ENCODE measurements around the gene CCND1.

Gene CCND1

GRCh38 chr11:69640995-69641581 is at the start of gene CCND1:
TSS of gene CCND1 (plus strand) at chr11:69641156. CDS start at chr11:69641314, 158 bp downstream.
- peak; percentile 49 for DNase-seq

DNA sequence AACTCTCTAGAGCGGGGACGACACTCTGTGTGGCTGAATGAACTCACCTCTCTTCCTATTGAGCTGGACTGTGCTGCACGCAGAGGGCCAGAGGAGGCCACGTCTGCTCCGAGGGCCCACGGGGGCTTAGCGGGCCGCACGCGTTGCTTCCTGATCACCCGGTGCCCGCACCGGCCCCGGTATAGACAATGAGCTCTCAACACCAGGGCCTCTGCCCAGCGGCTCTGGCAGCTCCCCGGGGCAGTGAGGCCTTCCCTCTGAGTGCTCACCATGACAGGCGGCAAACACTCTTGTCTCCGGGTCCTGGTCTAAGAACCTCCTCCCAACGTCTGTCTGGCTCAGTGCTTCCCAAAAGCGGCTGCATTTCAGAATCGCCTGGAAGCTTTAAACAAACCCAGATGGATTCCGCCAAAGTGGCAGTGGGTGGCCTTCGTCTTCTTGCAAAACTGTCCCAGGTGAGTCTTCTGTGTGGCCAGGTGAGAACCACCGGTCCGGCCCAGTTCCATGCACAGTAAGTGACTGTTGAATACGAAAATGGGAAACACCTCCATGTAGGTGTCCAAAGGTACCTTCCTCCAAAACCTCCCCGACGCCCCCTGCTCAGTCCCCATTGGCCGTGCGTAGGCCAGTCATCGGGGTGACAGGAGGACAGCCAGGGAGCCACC is 47.8 kb upstream of the CCND1 start:
- DNase-seq: no peak

DNA sequence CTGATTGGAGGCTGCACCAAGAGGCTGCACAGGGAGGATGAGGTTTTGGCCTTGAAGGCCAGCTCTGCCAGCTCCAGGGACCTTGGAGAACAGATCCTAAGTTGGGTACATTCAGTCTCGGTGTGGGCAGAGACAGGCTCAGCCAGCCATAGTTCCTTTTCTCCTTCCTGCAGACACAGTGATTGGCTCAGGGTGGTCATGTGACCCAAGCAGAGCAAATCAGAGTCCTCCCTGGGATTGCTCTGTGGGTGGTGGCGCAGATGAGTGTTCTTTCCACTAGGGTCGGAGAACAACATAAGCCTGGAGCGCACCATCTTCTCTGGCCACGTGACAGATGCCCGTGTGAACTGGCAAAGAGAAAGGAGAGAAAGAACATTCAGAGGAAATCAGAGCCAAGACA is 47.1 kb upstream of the CCND1 start:
- no peak for DNase-seq

- no peak for DNase-seq
Observed at GRCh38 chr11:69594481-69594880, 46.5 kb upstream of the CCND1 start.

DNA sequence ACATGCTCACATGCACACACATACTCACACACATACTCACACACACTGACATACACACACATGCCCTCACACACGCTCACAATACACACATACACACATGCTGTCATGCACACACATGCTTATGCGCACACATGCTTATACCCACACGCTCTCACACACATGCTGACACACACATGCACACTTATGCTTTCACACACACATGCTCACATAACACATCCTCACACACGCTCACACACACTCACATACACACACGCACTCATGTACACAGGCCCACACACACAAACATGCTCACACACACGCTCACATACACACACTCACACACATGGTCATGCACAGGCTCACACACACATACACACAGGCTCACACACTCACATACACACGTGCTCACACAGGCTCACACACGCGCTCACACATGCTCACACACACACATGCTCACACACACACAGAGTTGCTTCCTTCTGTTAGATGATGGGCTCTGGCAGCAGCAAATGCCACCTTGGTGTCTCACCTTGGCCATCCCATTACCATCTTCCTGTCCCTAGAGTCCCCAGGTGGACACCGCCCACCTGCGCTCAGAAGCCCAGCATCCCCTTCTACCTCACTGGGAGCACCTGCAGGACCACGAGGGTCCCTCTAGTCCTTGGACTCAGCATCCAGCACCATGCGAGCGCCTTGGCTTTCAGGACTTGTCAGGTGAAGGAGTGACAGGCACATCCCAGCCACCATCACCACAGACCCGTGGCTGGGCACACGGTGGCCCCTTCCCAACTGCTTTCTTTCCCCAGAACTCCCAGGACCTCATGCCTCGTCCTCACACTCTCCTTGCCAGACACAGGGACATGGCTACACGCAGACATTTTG is 44.9 kb upstream of the CCND1 start:
- no peak for DNase-seq

GRCh38 chr11:69598147-69598546 is 42.8 kb upstream of the CCND1 start:
- no peak for DNase-seq

GRCh38 chr11:69599502-69599901 is 41.5 kb upstream of the CCND1 start:
- no peak for DNase-seq

DNA sequence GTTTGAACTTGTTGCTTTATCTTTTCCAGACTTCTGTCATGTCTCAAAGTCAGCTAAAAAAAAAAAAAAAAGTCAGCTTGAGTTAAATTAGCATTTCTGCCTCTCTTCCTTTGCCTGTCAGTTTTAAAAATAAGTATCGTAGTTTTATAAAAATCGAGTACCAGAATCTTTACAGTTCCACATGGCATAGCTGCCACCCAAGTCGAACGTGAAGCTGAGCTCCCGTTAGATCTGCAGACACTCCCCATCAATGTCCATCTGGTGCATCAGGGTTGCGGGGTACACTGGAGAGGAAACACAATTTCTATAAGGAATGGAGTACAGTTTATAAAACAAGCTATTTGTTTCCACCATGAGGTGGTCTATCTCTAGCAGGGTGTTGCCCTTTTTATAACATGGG is 41.0 kb upstream of the CCND1 start:
- DNase-seq: no peak

DNA sequence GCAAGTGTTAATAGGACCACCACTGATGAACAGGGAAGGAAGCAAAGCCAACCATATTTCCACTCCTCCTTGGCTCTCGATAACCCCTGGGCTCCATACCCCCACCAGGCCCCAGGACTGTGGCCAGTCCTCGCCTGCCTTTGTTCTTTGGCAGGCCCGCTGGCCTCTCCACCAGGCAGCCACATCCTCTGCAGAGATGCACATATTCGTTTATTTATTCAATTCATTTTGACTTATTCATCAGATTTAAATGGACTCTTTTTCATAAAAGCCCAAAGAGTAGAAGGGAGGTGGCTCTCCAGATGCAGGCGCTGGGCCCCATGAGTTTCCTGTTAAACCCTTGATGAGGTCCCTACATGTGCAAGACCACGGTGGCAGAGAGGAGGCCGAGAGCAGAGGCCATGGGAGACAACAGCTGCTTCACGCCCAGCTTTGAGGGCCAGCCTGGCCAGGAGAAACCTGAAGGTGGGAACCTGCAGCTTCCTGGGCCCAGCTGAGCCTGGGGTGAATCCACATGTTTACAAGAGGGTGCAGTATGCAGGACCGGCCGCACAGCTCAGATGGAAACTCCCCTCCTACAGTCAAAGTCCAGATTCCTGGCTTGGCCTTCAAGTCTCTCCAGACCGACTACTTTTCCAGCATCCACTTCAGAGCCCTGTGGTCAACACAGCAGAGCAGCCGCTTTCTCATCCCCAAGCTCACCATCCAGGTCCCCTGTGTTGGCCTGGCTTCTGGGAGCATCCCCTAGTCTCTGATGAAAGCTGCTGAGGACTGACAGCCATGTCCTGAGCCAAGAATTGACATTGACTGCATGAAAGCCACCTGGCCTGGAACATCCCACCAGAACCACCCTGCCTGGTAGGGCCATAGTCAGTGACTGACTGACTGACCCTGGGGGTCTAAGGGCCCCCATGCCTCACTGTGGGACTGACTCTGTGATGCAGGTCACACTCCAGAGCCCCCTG is 39.7 kb upstream of the CCND1 start:
- no peak for DNase-seq

GRCh38 chr11:69603111-69603836 is 37.7 kb upstream of the CCND1 start:
- DNase-seq: no peak

GRCh38 chr11:69604055-69604454 is 36.9 kb upstream of the CCND1 start:
- DNase-seq: no peak

- no peak for DNase-seq
Observed at GRCh38 chr11:69605737-69606526, 35.0 kb upstream of the CCND1 start.

- no peak for DNase-seq
Observed at GRCh38 chr11:69609351-69609750, 31.6 kb upstream of the CCND1 start.

- no peak for DNase-seq
Observed at GRCh38 chr11:69611548-69612526, 29.1 kb upstream of the CCND1 start.

DNA sequence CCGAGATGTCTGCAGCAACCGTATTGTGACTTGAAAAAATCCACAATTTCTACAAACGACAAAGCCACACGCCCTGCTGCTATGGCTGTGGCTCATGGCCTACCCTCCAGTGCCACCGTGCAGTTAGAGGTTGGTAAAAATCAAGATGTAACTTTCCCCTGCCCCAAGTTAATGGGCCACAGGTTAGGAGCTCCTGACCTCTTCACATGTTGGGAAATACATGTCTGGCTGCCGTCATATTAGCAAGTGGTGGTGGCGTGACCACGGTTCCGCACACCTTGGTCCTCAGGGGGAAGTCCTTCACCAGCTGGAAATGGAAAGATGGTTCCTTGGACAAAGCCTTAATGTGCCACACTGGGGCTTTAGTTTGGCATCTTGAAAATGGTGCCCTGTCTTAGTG is 27.4 kb upstream of the CCND1 start:
- no peak for DNase-seq

- DNase-seq: no peak
Observed at GRCh38 chr11:69614085-69614484, 26.9 kb upstream of the CCND1 start.

- DNase-seq: no peak
Observed at GRCh38 chr11:69615545-69616278, 25.2 kb upstream of the CCND1 start.

DNA sequence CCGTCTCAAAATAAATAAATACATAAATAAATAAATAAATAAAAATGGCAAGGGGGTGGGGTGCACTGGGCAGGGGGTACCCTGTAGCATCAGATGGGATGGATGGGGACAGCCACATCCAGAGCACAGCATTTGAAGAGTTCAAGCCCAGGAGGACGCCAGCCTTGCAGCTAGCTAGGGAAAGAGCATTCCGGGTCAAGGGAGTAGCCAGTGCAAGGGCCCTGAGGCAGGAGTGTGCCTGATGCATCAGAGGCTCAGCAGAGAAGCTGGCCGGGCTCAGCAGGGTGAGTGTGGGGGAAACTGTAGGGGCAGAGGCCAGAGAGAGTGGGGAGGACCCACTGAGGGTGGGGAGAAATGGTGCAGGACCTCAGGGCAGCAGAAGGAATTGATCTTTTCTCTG is 23.7 kb upstream of the CCND1 start:
- DNase-seq: no peak

- DNase-seq: no peak
Observed at GRCh38 chr11:69617682-69618081, 23.3 kb upstream of the CCND1 start.

Measured in stimulated activated CD4-positive, alpha-beta T cell treated with anti-CD3 and anti-CD28 coated beads, Interleukin-4, amount 100 ng/mL, for 24 hours (primary cell).